Psoas muscle (tissue), 8 donors: ENCODE results near the gene COBL. TPM values are rescaled to one million over a fixed set of nuclear protein-coding genes. Genes with fewer than 3 reads are reported as not detected.
A peak's percentile ranks its signal among the peaks of the same experiment; 100 is the strongest.

Experiments
- ATAC-seq, 4 donors: fragments of 200-7000 bp; cut with Tn5 transposase; one replicate each; pipeline ENCODE4 v1.9.1; 2020; ENCODE audit warnings: moderate library complexity in 3 of 4, mild to moderate bottlenecking in 2 of 4
- DNase-seq, 2 donors: peaks; one replicate each; pipeline ENCODE4 v3.0.0-alpha.2; 2020
- H3K27ac ChIP-seq: fragments of 200-600 bp; one replicate; pipeline ENCODE4 v1.8.0; 2022
- H3K27me3 ChIP-seq, 3 donors: fragments of 200-600 bp in 1 of 3; one replicate each; pipeline versions ENCODE4 v1.6.1 to v1.8.0; 2013 to 2022; ENCODE audit warnings: low read length in 2 of 3, mild to moderate bottlenecking in 2 of 3, moderate library complexity in 1 of 3; ENCODE audit not compliant: insufficient read depth in 3 of 3
- H3K36me3 ChIP-seq, 2 donors: fragments of 200-600 bp in 1 of 2; one replicate each; pipeline versions ENCODE4 v1.6.1 to v1.8.0; 2013 to 2022; ENCODE audit warnings: low read depth in 1 of 2, mild to moderate bottlenecking in 1 of 2, moderate library complexity in 1 of 2; ENCODE audit not compliant: insufficient read depth in 1 of 2
- H3K4me1 ChIP-seq: fragments of 200-600 bp; one replicate; pipeline ENCODE4 v1.8.0; 2022
- H3K4me3 ChIP-seq: fragments of 200-600 bp; one replicate; pipeline ENCODE4 v1.8.0; 2022; ENCODE audit warnings: mild to moderate bottlenecking
- H3K9me3 ChIP-seq: fragments of 200-600 bp; one replicate; pipeline ENCODE4 v1.8.0; 2022
- whole genome bisulfite sequencing, 3 donors: extraction: QIAGEN DNeasy Blood & Tissue Kit; methylation state at CpG; one replicate each; pipeline versions ENCODE4 v1.1.6 to v1.1.7; 2013; 5-methylcytosine and 5-hydroxymethylcytosine counted together
- intact Hi-C, 2 donors: fragments of 100-400 bp; cut with DNase I; formaldehyde crosslinking; loops; one replicate each; pipeline versions ENCODE4 v1.11.0 to v1.14.2; 2022
- polyA plus RNA-seq, 3 donors: library from polyadenylated mRNA; stranded (reverse); fragments of 200-250 nt; gene quantifications; one replicate each; pipeline ENCODE4 v1.2.3, GENCODE V29; 2013
- total RNA-seq, 4 donors: library from RNA; stranded (reverse); fragmentation: NEBNext Ultra II Directional in 2 of 4; extraction: Animal tissue kit (Norgen Biotek cat#: 25700) in 2 of 4; gene quantifications; one replicate each; pipeline versions ENCODE4 v1.2.1 to v1.2.4, GENCODE V29; 2021 to 2023
- TF ChIP-seq, protein P1 (sequence below): fragments of 200-600 bp; IDR thresholded peaks from one replicate; pipeline ENCODE4 v1.8.0; 2022; ENCODE audit warnings: antibody characterized with exemption
- donor health status: healthy with polysubstance abuse.
- donor health status: DM: no; HTN: no; CAD: no; lungs with moderate emphysema.
- donor health status: Bipolar disorder and iron deficiency.
- donor health status: healthy.
- donor health status: DM: yes; HTN: yes; CAD: no.
- donor health status: DM: no; HTN: no; CAD: no.
- donor health status: DM: no; HTN: no; CAD: no.
- donor health status: DM: yes; HTN: yes; CAD: no.

The COBL gene
- total and polyA plus RNA-seq, 7 donors, result 57.5 to 139 (median 115) TPM

- no peak for DNase-seq
- Histone ChIP-seq H3K4me3 (no peak overlapping the region), H3K36me3 (peaks cover 0 to 27% of the 10 kb centered on the region in 2 donors), H3K27me3 (no peaks in the 10 kb centered on the region), H3K4me1 (peaks cover 15% of the 10 kb centered on the region), H3K27ac (no peak overlapping the region), H3K9me3 (no peaks in the 10 kb centered on the region)
- TF ChIP-seq, protein P1, sequence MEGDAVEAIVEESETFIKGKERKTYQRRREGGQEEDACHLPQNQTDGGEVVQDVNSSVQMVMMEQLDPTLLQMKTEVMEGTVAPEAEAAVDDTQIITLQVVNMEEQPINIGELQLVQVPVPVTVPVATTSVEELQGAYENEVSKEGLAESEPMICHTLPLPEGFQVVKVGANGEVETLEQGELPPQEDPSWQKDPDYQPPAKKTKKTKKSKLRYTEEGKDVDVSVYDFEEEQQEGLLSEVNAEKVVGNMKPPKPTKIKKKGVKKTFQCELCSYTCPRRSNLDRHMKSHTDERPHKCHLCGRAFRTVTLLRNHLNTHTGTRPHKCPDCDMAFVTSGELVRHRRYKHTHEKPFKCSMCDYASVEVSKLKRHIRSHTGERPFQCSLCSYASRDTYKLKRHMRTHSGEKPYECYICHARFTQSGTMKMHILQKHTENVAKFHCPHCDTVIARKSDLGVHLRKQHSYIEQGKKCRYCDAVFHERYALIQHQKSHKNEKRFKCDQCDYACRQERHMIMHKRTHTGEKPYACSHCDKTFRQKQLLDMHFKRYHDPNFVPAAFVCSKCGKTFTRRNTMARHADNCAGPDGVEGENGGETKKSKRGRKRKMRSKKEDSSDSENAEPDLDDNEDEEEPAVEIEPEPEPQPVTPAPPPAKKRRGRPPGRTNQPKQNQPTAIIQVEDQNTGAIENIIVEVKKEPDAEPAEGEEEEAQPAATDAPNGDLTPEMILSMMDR, result no peak
- WGBS, 3 donors, result 74 to 100% (median 99%) methylated on average over 2 of the region's 2 CpGs
- intact Hi-C loops, result loop anchor here (5.0 kb wide), 3 partner anchors 33 to 178 kb away; no protein-coding TSS in a partner anchor
- no peak for ATAC-seq
Measured at GRCh38 chr7:51189777-51190176, 126.8 kb downstream of the COBL start.

GRCh38 chr7:51188987-51189386 lies 127.6 kb downstream of the COBL start:
- 71 to 99% (median 76%) methylated on average over 3 of the region's 3 CpGs for WGBS, 3 donors
- H3K4me1 ChIP-seq, result peaks cover 15% of the 10 kb centered on the region
- ATAC-seq, result no peak
- TF ChIP-seq, protein P1, result no peak
- peaks cover 0 to 27% of the 10 kb centered on the region in 2 donors for H3K36me3 ChIP-seq
- intact Hi-C loops, result loop anchor here in 1 of 2 donors (5.0 kb wide), 2 partner anchors 33 to 178 kb away; no protein-coding TSS in a partner anchor
- H3K27me3 ChIP-seq, result no peaks in the 10 kb centered on the region
- H3K9me3 ChIP-seq, result no peaks in the 10 kb centered on the region
- no peak for DNase-seq
- no peak overlapping the region for H3K27ac ChIP-seq
- no peak overlapping the region for H3K4me3 ChIP-seq

DNA sequence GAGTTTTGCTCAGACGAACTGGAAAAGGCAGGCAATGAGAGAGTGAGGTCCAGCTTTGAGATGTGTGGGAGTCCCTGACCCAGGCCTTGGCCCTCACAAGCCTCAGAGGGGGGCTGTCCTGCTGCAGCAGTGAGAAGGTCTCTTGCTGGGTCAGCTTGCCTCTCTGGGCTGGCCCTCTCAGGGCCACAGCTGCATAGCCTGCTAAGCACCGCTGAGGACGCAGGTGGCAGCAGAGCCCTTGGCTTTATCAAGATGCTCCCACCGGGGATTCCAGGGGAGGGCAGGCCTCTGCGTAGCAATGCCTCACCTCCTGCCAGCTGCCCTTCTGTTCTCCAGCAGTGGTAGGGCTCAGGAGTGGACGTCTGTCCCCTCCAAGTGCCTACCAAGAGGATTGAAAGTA lies 128.7 kb downstream of the COBL start:
- Histone ChIP-seq H3K4me3 (no peak overlapping the region), H3K9me3 (no peaks in the 10 kb centered on the region), H3K4me1 (peaks cover 15% of the 10 kb centered on the region), H3K27ac (peak overlapping the region; percentile 50), H3K27me3 (no peaks in the 10 kb centered on the region), H3K36me3 (peaks cover 0 to 28% of the 10 kb centered on the region in 2 donors)
- TF ChIP-seq, protein P1, result peak; percentile 52
- WGBS, 3 donors, result 23 to 37% (median 31%) methylated on average over 6 of the region's 6 CpGs
- peak; percentile 41 to 75 for DNase-seq
- peak; percentile 74 to 88 (median 84) for ATAC-seq
- intact Hi-C loops, result loop anchor here in 1 of 2 donors (5.0 kb wide), 2 partner anchors 34 to 179 kb away; no protein-coding TSS in a partner anchor

GRCh38 chr7:51186531-51186930 lies 130.1 kb downstream of the COBL start:
- intact Hi-C loops, result loop anchor here in 1 of 2 donors (5.0 kb wide), 2 partner anchors 36 to 181 kb away; no protein-coding TSS in a partner anchor
- ATAC-seq (peak; percentile 91 to 94 (median 94)), DNase-seq (peak; percentile 42 to 64)
- H3K4me1 ChIP-seq, result peaks cover 15% of the 10 kb centered on the region
- WGBS, 3 donors, result 63 to 68% (median 65%) methylated on average over 5 of the region's 5 CpGs
- no peaks in the 10 kb centered on the region for H3K27me3 ChIP-seq
- peak overlapping the region; percentile 39 for H3K27ac ChIP-seq
- no peak overlapping the region for H3K4me3 ChIP-seq
- H3K36me3 ChIP-seq, result peaks cover 0 to 27% of the 10 kb centered on the region in 2 donors
- TF ChIP-seq, protein P1, result no peak
- H3K9me3 ChIP-seq, result no peaks in the 10 kb centered on the region
